Calu3 (cell line): ENCODE measurements around the gene MFAP4. TPM values are rescaled to one million over a fixed set of nuclear protein-coding genes. Genes with fewer than 3 reads are reported as not detected.

Source experiments
- BruUV-seq: library from RNA; stranded (reverse); fragments of 400-500 nt; replicated peaks from 2 replicates; lab custom pipeline; 2021; lab: Mats Ljungman, UMichigan
- CTCF ChIA-PET: fragments of 300-600 bp; sonication (Branson Sonifier 250); formaldehyde crosslinking; loops from one replicate; lab custom pipeline; 2022; ENCODE audit warnings: antibody characterized with exemption; lab: Charles Lee
- DNase-seq: peaks from one replicate; pipeline ENCODE4 v3.0.0; 2022
- H3K27ac Mint-ChIP-seq: one replicate; pipeline ENCODE4 v1.8.0; 2022; ENCODE audit warnings: mixed read lengths; ENCODE audit not compliant: unreplicated experiment
- H3K27me3 Mint-ChIP-seq: one replicate; pipeline ENCODE4 v1.8.0; 2022; ENCODE audit warnings: mixed read lengths; ENCODE audit not compliant: unreplicated experiment
- H3K36me3 Mint-ChIP-seq: one replicate; pipeline ENCODE4 v1.8.0; 2022; ENCODE audit warnings: mild to moderate bottlenecking, moderate library complexity, mixed read lengths; ENCODE audit not compliant: insufficient read depth, unreplicated experiment
- H3K4me1 Mint-ChIP-seq: one replicate; pipeline ENCODE4 v1.8.0; 2022; ENCODE audit warnings: mild to moderate bottlenecking, low read depth, mixed read lengths; ENCODE audit not compliant: unreplicated experiment
- H3K4me3 Mint-ChIP-seq: one replicate; pipeline ENCODE4 v1.8.0; 2022; ENCODE audit warnings: mild to moderate bottlenecking, low read depth, moderate library complexity, mixed read lengths; ENCODE audit not compliant: unreplicated experiment
- H3K9me3 Mint-ChIP-seq: one replicate; pipeline ENCODE4 v1.8.0; 2022; ENCODE audit warnings: low read depth, mixed read lengths; ENCODE audit not compliant: unreplicated experiment
- intact Hi-C: fragments of 100-400 bp; cut with micrococcal nuclease; formaldehyde crosslinking; loops from one replicate; pipeline ENCODE4 v1.10.0; 2022; ENCODE audit not compliant: unreplicated experiment
- total RNA-seq: library from RNA; stranded (reverse); gene quantifications from 2 replicates; pipeline ENCODE4 v1.2.3, GENCODE V29; 2022
- TF ChIP-seq, protein P1 (sequence below): fragments of 200-600 bp; IDR thresholded peaks from one replicate; pipeline ENCODE4 v1.8.0; 2022; ENCODE audit warnings: antibody characterized with exemption; ENCODE audit not compliant: unreplicated experiment

Gene MFAP4
- total RNA-seq, 1 experiment from 2014 or later = not detected

DNA sequence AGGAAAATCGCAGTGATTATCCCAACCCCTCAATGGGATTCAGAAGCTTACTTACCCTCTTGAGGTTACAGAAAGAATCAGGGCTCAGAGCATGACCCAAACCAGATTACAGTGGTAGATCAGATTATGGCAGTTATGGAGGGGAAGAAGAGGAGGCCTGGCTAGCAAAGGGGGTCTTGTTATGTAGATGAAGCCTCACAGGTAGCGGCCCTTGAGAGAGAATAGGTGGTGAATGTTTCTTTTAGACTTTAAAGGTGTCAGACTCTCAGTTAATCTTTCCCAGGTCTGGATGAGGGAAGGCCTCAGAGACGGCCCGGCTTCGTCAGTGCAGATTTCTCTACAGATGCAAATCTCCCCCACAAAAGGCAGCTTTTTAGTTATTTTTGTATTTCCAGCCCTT is 39.6 kb upstream of the MFAP4 start:
- intact Hi-C loops = no loop called here
- Mint-ChIP-seq H3K4me3 (no peak overlapping the region), H3K4me1 (peaks cover 6% of the 10 kb centered on the region), H3K36me3 (no peaks in the 10 kb centered on the region), H3K27me3 (no peaks in the 10 kb centered on the region), H3K27ac (no peak overlapping the region), H3K9me3 (no peaks in the 10 kb centered on the region)
- CTCF ChIA-PET = no interaction called here
- BruUV-seq = no TSS peak
- TF ChIP-seq, protein P1, sequence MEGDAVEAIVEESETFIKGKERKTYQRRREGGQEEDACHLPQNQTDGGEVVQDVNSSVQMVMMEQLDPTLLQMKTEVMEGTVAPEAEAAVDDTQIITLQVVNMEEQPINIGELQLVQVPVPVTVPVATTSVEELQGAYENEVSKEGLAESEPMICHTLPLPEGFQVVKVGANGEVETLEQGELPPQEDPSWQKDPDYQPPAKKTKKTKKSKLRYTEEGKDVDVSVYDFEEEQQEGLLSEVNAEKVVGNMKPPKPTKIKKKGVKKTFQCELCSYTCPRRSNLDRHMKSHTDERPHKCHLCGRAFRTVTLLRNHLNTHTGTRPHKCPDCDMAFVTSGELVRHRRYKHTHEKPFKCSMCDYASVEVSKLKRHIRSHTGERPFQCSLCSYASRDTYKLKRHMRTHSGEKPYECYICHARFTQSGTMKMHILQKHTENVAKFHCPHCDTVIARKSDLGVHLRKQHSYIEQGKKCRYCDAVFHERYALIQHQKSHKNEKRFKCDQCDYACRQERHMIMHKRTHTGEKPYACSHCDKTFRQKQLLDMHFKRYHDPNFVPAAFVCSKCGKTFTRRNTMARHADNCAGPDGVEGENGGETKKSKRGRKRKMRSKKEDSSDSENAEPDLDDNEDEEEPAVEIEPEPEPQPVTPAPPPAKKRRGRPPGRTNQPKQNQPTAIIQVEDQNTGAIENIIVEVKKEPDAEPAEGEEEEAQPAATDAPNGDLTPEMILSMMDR = no peak
- DNase-seq = no peak

DNA sequence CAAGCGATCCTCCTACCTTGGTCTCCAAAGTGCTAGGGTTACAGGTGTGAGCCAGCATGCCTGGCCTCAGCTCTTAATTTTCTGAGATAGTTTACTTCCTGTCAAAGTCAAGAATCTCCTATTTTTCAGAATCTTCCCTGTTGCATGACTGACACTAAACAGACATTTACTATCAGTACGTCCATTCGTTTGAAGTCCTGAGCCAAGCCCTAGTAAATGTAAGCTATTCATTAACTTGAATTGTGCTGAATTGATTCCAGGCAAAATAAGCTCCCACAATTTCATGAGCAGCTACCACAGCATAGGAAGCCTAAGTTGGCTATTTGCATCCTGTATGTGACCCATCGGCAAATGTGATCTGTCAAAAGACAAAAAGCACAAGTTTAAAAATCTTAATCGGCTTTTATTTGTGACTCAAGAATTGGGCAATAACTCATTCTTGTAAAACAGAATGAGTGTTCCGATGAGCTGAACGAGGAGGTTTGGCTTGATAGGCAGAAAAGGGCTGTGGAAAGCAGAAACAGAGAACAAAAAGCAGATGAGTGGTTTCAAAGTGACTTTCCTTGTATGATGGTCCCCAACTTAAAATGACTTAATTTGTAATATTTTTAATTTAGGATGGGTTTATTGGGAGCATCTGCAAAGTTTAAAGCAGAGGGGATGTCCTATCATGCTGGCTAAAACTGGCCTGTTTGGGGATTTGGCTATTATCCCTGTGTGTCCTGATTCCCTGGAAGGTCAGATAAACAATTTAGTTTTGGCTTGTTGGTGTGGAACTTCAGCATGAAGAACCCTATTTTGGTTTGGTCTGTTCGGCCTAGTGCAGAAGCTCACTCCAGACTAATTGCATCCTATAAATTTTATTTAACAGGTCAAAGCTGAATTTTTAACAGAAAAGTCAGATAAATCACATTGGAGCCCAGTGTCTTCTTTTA is 38.2 kb upstream of the MFAP4 start:
- H3K27me3 Mint-ChIP-seq = no peaks in the 10 kb centered on the region
- no peaks in the 10 kb centered on the region for H3K36me3 Mint-ChIP-seq
- peaks cover 6% of the 10 kb centered on the region for H3K4me1 Mint-ChIP-seq
- no peak overlapping the region for H3K27ac Mint-ChIP-seq
- no peak overlapping the region for H3K4me3 Mint-ChIP-seq
- CTCF ChIA-PET = no interaction called here
- no peaks in the 10 kb centered on the region for H3K9me3 Mint-ChIP-seq
- TF ChIP-seq, protein P1 = no peak
- no peak for DNase-seq
- BruUV-seq = no TSS peak
- intact Hi-C loops = no loop called here

DNA sequence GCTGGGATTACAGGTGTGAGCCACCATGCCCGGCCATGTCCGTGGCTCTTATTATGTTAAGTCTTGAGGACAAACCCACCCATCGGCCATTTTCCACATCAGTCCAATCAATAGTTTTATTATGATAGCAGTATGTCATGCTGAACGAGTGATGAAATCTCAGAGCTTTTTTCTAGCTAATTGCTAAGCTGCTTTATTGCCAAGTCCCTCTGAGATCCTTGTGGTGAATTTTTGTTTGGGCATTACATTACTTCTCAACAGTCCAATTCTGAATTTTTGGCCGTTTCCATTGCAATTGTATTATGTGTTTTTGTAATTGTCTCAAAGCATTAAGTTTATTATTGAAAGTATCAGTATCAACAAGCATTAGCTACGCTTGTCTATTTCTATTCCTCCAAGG is 34.9 kb upstream of the MFAP4 start:
- no peaks in the 10 kb centered on the region for H3K27me3 Mint-ChIP-seq
- no peak overlapping the region for H3K27ac Mint-ChIP-seq
- CTCF ChIA-PET = no interaction called here
- no TSS peak for BruUV-seq
- no peak for DNase-seq
- no peaks in the 10 kb centered on the region for H3K36me3 Mint-ChIP-seq
- intact Hi-C loops = no loop called here
- TF ChIP-seq, protein P1 = no peak
- peaks cover 6% of the 10 kb centered on the region for H3K4me1 Mint-ChIP-seq
- no peaks in the 10 kb centered on the region for H3K9me3 Mint-ChIP-seq
- H3K4me3 Mint-ChIP-seq = no peak overlapping the region

DNA sequence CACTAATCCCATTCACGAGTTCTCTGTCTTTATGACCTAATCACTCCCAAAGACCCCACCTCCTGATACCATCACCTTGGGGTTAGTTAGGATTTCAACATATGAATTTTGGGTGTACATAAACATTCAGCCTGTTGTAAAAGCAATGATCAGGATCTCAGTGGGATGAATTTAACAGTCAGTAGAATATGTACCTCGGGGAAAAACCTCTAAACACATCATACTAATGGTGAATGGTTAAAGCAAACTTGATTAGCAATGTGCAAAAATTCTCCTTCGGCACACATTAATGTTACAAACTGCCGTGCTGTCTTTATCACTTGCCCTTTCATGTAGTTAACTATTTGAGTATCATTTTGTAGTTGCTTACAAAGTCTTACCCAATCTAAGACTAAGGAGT is 34.2 kb upstream of the MFAP4 start:
- Mint-ChIP-seq H3K27me3 (no peaks in the 10 kb centered on the region), H3K4me3 (no peak overlapping the region), H3K4me1 (peaks cover 6% of the 10 kb centered on the region), H3K27ac (no peak overlapping the region), H3K9me3 (no peaks in the 10 kb centered on the region), H3K36me3 (no peaks in the 10 kb centered on the region)
- no TSS peak for BruUV-seq
- DNase-seq = no peak
- CTCF ChIA-PET = no interaction called here
- TF ChIP-seq, protein P1 = no peak
- intact Hi-C loops = no loop called here
